Measurements from ENCODE around the gene FAM209A.
"Not testable (repeated sequence)": the region's sequence is repeated elsewhere in the genome, so short reads cannot be mapped to it uniquely, and the experiment has no call there.

FAM209A gene

GRCh38 chr20:56540415-56540814 lies 15.9 kb downstream of the FAM209A start:
- no peak for DNase-seq (ENCODE audit: low read depth in 3 of 3)

- no peak for DNase-seq (ENCODE audit: low read depth in 3 of 3)
Observed at GRCh38 chr20:56542489-56543030, 18.0 kb downstream of the FAM209A start.

GRCh38 chr20:56551571-56551970 lies 27.0 kb downstream of the FAM209A start:
- no peak for DNase-seq (ENCODE audit: low read depth in 3 of 3)

GRCh38 chr20:56552911-56553629 lies 28.5 kb downstream of the FAM209A start:
- DNase-seq (ENCODE audit: low read depth in 3 of 3): no peak

GRCh38 chr20:56554869-56555268 lies 30.3 kb downstream of the FAM209A start:
- no peak for DNase-seq (ENCODE audit: low read depth in 3 of 3)

GRCh38 chr20:56558968-56559367 lies 34.4 kb downstream of the FAM209A start:
- DNase-seq (ENCODE audit: low read depth in 3 of 3): no peak

- DNase-seq (ENCODE audit: low read depth in 3 of 3): not testable (repeated sequence)
Observed at GRCh38 chr20:56564526-56564925, 40.0 kb downstream of the FAM209A start.

- DNase-seq (ENCODE audit: low read depth in 3 of 3): no peak
Observed at GRCh38 chr20:56565511-56565910, 41.0 kb downstream of the FAM209A start.

- DNase-seq (ENCODE audit: low read depth in 3 of 3): no peak
Observed at GRCh38 chr20:56566621-56567020, 42.1 kb downstream of the FAM209A start.

- no peak for DNase-seq (ENCODE audit: low read depth in 3 of 3)
Observed at GRCh38 chr20:56570832-56571231, 46.3 kb downstream of the FAM209A start.

- DNase-seq (ENCODE audit: low read depth in 3 of 3): no peak
Observed at GRCh38 chr20:56572172-56572571, 47.6 kb downstream of the FAM209A start.

- no peak for DNase-seq (ENCODE audit: low read depth in 3 of 3)
Observed at GRCh38 chr20:56573986-56574385, 49.4 kb downstream of the FAM209A start.

GRCh38 chr20:56574531-56575142 lies 50.1 kb downstream of the FAM209A start:
- no peak for DNase-seq (ENCODE audit: low read depth in 3 of 3)

GRCh38 chr20:56575157-56575556 lies 50.6 kb downstream of the FAM209A start:
- no peak for DNase-seq (ENCODE audit: low read depth in 3 of 3)
